ENCODE measurements around the gene EEF2. TPM values are rescaled to one million over a fixed set of nuclear protein-coding genes. Genes with fewer than 3 reads are reported as not detected.

The EEF2 gene
- total and polyA plus RNA-seq, 2 donors (not counting 1 experiment from before 2014, with no cell fraction given), result 1,449 to 3,167 TPM

GRCh38 chr19:4018140-4018613 lies 32.9 kb upstream of the EEF2 start:
- peaks cover 82% of the 10 kb centered on the region for H4K20me1 ChIP-seq (ENCODE audit: control insufficient read depth, insufficient read depth, low read length, poor library complexity, severe bottlenecking)
- no peaks in the 10 kb centered on the region for H3K4me1 ChIP-seq (ENCODE audit: control insufficient read depth in 2 of 2, insufficient read depth in 2 of 2, low read length in 2 of 2)
- ChIA-PET CTCF (no interaction called here), POLR2A (no interaction called here)
- peaks cover 7% of the 10 kb centered on the region for H3K4me1 Mint-ChIP-seq
- no peaks in the 10 kb centered on the region for H3K27me3 Mint-ChIP-seq
- H3K9ac ChIP-seq (ENCODE audit: low read length), result no peak overlapping the region
- no peak overlapping the region for H2AFZ ChIP-seq (ENCODE audit: insufficient read depth, low read depth, low read length, poor library complexity, severe bottlenecking)
- no peak for TF ChIP-seq EZH2 (IDR thresholded peaks at IDR 0.05; ENCODE audit: borderline replicate concordance, insufficient read depth, low read depth, low read length, poor library complexity, severe bottlenecking)
- TF ChIP-seq, protein P1, sequence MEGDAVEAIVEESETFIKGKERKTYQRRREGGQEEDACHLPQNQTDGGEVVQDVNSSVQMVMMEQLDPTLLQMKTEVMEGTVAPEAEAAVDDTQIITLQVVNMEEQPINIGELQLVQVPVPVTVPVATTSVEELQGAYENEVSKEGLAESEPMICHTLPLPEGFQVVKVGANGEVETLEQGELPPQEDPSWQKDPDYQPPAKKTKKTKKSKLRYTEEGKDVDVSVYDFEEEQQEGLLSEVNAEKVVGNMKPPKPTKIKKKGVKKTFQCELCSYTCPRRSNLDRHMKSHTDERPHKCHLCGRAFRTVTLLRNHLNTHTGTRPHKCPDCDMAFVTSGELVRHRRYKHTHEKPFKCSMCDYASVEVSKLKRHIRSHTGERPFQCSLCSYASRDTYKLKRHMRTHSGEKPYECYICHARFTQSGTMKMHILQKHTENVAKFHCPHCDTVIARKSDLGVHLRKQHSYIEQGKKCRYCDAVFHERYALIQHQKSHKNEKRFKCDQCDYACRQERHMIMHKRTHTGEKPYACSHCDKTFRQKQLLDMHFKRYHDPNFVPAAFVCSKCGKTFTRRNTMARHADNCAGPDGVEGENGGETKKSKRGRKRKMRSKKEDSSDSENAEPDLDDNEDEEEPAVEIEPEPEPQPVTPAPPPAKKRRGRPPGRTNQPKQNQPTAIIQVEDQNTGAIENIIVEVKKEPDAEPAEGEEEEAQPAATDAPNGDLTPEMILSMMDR (IDR thresholded peaks at IDR 0.05), result no peak
- H3K79me2 ChIP-seq (ENCODE audit: control insufficient read depth, insufficient read depth, low read length), result peaks cover 88% of the 10 kb centered on the region
- intact Hi-C loops (cut with micrococcal nuclease), result no loop called here
- H3K27me3 ChIP-seq (replicated peaks in 1 of 4; ENCODE audit: control extremely low read depth in 1 of 4, control insufficient read depth in 3 of 4, insufficient read depth in 4 of 4, low read length in 3 of 4), result no peaks in the 10 kb centered on the region
- WGBS (ENCODE audit: insufficient coverage), result 99% methylated on average over 9 of the region's 22 CpGs
- no peak overlapping the region for H3K27ac ChIP-seq (ENCODE audit: low read length in 2 of 2)
- DNase-seq (no peak), ATAC-seq (ENCODE audit: low read depth) (no peak)
- H3K4me3 Mint-ChIP-seq, result no peak overlapping the region
- H3K9me3 Mint-ChIP-seq (ENCODE audit: insufficient read depth), result no peaks in the 10 kb centered on the region
- H3K4me3 ChIP-seq (ENCODE audit: control extremely low read depth in 1 of 5, extremely low read depth in 1 of 5, insufficient read depth in 1 of 5, low read depth in 2 of 5, low read length in 4 of 5), result no peak overlapping the region
- no peak overlapping the region for H3K27ac Mint-ChIP-seq
- H3K36me3 ChIP-seq (replicated peaks in 1 of 2; ENCODE audit: control extremely low read depth in 1 of 2, control insufficient read depth in 1 of 2, extremely low read depth in 1 of 2, insufficient read depth in 2 of 2, low read length in 1 of 2), result peaks cover 0 to 39% of the 10 kb centered on the region in 2 experiments
- H3K4me2 ChIP-seq (replicated peaks; ENCODE audit: low read depth, low read length, poor library complexity, severe bottlenecking), result no peak overlapping the region
- H3K9me3 ChIP-seq (ENCODE audit: control extremely low read depth in 1 of 3, control insufficient read depth in 2 of 3, insufficient read depth in 1 of 3, low read length in 2 of 3), result peaks cover 0 to 17% (median 1%) of the 10 kb centered on the region in 3 donors

GRCh38 chr19:4016903-4017638 lies 31.8 kb upstream of the EEF2 start:
- H3K27me3 ChIP-seq (replicated peaks in 1 of 4; ENCODE audit: control extremely low read depth in 1 of 4, control insufficient read depth in 3 of 4, insufficient read depth in 4 of 4, low read length in 3 of 4), result no peaks in the 10 kb centered on the region
- H3K36me3 ChIP-seq (replicated peaks in 1 of 2; ENCODE audit: control extremely low read depth in 1 of 2, control insufficient read depth in 1 of 2, extremely low read depth in 1 of 2, insufficient read depth in 2 of 2, low read length in 1 of 2), result peaks cover 0 to 47% of the 10 kb centered on the region in 2 experiments
- no peak overlapping the region for H3K4me2 ChIP-seq (replicated peaks; ENCODE audit: low read depth, low read length, poor library complexity, severe bottlenecking)
- ChIA-PET CTCF (no interaction called here), POLR2A (interaction anchor here (1.1 kb wide), 1 partner anchor 9 kb away, joined by 4 read pairs; the partner anchor contains the start of gene PIAS4)
- 94% methylated on average over 11 of the region's 15 CpGs for WGBS (ENCODE audit: insufficient coverage)
- H3K27me3 Mint-ChIP-seq, result no peaks in the 10 kb centered on the region
- intact Hi-C loops (cut with micrococcal nuclease), result no loop called here
- no peak overlapping the region for H3K27ac ChIP-seq (ENCODE audit: low read length in 2 of 2)
- H3K4me3 ChIP-seq (ENCODE audit: control extremely low read depth in 1 of 5, extremely low read depth in 1 of 5, insufficient read depth in 1 of 5, low read depth in 2 of 5, low read length in 4 of 5), result no peak overlapping the region
- H3K9me3 Mint-ChIP-seq (ENCODE audit: insufficient read depth), result no peaks in the 10 kb centered on the region
- no peak overlapping the region for H3K4me3 Mint-ChIP-seq
- peaks cover 0 to 11% (median 1%) of the 10 kb centered on the region in 3 donors for H3K9me3 ChIP-seq (ENCODE audit: control extremely low read depth in 1 of 3, control insufficient read depth in 2 of 3, insufficient read depth in 1 of 3, low read length in 2 of 3)
- H3K9ac ChIP-seq (ENCODE audit: low read length), result no peak overlapping the region
- H4K20me1 ChIP-seq (ENCODE audit: control insufficient read depth, insufficient read depth, low read length, poor library complexity, severe bottlenecking), result peaks cover 92% of the 10 kb centered on the region
- no peak overlapping the region for H2AFZ ChIP-seq (ENCODE audit: insufficient read depth, low read depth, low read length, poor library complexity, severe bottlenecking)
- no peak overlapping the region for H3K27ac Mint-ChIP-seq
- H3K79me2 ChIP-seq (ENCODE audit: control insufficient read depth, insufficient read depth, low read length), result peaks cover 88% of the 10 kb centered on the region
- no peak for TF ChIP-seq EZH2 (IDR thresholded peaks at IDR 0.05; ENCODE audit: borderline replicate concordance, insufficient read depth, low read depth, low read length, poor library complexity, severe bottlenecking)
- TF ChIP-seq, protein P1 (IDR thresholded peaks at IDR 0.05), result no peak
- H3K4me1 Mint-ChIP-seq, result peaks cover 15% of the 10 kb centered on the region
- H3K4me1 ChIP-seq (ENCODE audit: control insufficient read depth in 2 of 2, insufficient read depth in 2 of 2, low read length in 2 of 2), result no peaks in the 10 kb centered on the region
- DNase-seq (no peak), ATAC-seq (ENCODE audit: low read depth) (no peak)
